ENCODE measurements around the gene AAGAB. TPM values are rescaled to one million over a fixed set of nuclear protein-coding genes. Genes with fewer than 3 reads are reported as not detected.

AAGAB gene, protein sequence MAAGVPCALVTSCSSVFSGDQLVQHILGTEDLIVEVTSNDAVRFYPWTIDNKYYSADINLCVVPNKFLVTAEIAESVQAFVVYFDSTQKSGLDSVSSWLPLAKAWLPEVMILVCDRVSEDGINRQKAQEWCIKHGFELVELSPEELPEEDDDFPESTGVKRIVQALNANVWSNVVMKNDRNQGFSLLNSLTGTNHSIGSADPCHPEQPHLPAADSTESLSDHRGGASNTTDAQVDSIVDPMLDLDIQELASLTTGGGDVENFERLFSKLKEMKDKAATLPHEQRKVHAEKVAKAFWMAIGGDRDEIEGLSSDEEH
- 27.8 TPM for total RNA-seq

DNA sequence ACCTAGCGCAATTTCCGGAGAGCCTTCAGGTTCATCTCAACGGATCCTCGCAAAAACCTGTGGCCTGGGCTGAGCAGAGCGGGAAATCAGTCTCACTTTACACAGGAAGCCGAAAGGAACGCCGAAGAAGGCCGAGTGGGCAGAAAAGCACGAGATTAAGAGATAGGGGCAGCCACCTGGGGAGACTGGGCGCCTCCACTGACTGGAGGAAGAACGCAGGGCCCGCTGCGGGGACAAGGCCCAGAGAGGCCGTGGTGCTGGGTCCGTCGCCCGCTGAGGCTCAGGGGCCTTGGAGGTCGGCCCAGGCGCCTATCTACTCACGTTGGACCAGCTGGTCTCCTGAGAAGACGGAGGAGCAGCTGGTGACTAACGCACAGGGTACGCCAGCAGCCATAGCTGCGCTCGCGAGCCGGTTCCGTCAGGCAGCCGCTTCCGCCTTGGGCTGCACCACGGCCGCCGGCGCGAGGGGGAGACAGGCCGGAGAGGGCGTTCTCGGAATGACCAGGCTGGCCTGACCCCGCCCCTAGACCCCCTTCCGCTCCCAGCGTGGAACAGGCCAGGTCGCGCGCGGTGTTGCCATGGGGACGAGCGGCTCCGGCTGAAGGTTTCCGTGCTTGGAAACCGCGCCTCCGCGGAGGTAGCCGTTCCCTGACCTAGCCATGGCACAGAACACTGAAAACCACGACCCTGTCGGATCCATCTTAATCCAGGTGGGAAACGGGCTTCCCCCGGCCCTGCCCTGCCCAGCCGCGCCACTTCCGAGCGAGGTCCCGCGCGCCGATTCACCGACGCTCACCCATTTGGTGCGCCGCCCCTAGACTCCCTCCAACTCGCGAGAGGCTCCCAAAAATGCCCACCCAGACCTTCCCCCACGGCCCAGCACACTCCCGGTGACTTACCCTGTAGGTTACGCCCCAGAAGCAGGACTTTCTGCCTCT is at the start of gene AAGAB, which contains the start of gene IQCH:
Gene AAGAB, minus strand, starts transcription at position 424 of the 938 bp plus-strand sequence. Its CDS starts 30 bp downstream, at position 394.
Gene IQCH, plus strand, starts transcription at position 549 of the 938 bp plus-strand sequence. Its CDS starts 111 bp downstream, at position 660.
- intact Hi-C loops (cut with DNase I) = loop anchor here (1.0 to 2.0 kb wide), 3 partner anchors 54 to 189 kb away; partner anchors contain the start of gene SMAD3

DNA sequence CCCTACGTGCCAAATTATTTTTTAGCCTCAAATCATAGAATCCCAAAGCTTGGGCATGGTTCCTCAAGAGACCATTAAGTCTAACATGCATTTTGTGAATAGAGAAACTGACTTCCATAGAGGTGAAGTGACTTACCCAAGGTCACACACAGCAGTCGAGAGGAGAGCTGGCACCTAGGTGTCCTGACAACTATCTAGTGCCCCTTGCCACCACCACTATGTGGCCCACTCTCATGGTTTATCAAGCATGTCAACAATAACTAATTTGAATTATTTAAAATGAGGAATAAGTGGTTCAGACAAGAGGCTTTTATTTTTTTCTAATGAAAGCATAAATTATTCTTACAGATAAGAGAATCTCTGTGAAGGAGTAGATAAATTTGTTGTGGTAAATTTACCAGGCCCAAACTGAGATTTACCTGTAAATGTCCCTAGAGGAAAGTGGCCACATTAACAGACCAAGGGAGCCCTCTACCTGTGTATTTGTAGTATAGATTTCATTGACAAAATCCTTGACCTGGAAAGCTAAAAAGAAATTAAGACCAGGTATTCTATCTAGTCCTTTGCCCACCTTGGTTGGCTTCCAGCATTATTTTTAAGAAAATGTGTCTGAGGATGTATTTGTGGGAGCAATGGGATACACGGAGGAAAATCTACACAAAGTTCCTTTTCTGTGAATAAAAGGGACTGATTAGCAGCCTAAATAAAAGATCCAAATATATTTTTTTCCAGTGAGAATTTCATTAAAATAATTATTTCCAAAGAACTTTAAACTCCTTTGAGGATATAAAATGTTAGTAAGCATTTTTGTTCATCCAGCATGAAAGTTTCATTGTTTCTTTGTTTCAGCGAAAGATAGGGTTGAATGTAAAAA is 49.3 kb upstream of the AAGAB start:
- H3K4me3 ChIP-seq = no peak overlapping the region
- H3K4me1 ChIP-seq = no peaks in the 10 kb centered on the region
- H3K36me3 ChIP-seq = no peaks in the 10 kb centered on the region
- intact Hi-C loops (cut with DNase I) = loop anchor here (1.0 kb wide), 1 partner anchor 357 kb away; no protein-coding TSS in a partner anchor
- no peak for DNase-seq (ENCODE audit: low spot score in 2 of 2)
- no peaks in the 10 kb centered on the region for H3K9me3 ChIP-seq
- H3K27me3 ChIP-seq = no peaks in the 10 kb centered on the region
- no peak overlapping the region for H3K27ac ChIP-seq
- TF ChIP-seq, protein P1, sequence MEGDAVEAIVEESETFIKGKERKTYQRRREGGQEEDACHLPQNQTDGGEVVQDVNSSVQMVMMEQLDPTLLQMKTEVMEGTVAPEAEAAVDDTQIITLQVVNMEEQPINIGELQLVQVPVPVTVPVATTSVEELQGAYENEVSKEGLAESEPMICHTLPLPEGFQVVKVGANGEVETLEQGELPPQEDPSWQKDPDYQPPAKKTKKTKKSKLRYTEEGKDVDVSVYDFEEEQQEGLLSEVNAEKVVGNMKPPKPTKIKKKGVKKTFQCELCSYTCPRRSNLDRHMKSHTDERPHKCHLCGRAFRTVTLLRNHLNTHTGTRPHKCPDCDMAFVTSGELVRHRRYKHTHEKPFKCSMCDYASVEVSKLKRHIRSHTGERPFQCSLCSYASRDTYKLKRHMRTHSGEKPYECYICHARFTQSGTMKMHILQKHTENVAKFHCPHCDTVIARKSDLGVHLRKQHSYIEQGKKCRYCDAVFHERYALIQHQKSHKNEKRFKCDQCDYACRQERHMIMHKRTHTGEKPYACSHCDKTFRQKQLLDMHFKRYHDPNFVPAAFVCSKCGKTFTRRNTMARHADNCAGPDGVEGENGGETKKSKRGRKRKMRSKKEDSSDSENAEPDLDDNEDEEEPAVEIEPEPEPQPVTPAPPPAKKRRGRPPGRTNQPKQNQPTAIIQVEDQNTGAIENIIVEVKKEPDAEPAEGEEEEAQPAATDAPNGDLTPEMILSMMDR (IDR thresholded peaks at IDR 0.05) = peak in 2 of 3 experiments; percentile 41 to 50

More for the DNA sequence above, at the start of gene AAGAB, which contains the start of gene IQCH:
- no peaks in the 10 kb centered on the region for H3K27me3 ChIP-seq
- peak within 1 kb of the TSS; percentile 70 to 91 for H3K4me3 ChIP-seq
- peaks cover 5 to 6% of the 10 kb centered on the region in 2 donors for H3K4me1 ChIP-seq
- peak within 1 kb of the TSS; percentile 81 to 96 for H3K27ac ChIP-seq
- H3K9me3 ChIP-seq = no peaks in the 10 kb centered on the region
- peak; percentile 89 to 98 for DNase-seq (ENCODE audit: low spot score in 2 of 2)
- H3K36me3 ChIP-seq = no peaks in the 10 kb centered on the region
- TF ChIP-seq, protein P1 (IDR thresholded peaks at IDR 0.05) = no peak

DNA sequence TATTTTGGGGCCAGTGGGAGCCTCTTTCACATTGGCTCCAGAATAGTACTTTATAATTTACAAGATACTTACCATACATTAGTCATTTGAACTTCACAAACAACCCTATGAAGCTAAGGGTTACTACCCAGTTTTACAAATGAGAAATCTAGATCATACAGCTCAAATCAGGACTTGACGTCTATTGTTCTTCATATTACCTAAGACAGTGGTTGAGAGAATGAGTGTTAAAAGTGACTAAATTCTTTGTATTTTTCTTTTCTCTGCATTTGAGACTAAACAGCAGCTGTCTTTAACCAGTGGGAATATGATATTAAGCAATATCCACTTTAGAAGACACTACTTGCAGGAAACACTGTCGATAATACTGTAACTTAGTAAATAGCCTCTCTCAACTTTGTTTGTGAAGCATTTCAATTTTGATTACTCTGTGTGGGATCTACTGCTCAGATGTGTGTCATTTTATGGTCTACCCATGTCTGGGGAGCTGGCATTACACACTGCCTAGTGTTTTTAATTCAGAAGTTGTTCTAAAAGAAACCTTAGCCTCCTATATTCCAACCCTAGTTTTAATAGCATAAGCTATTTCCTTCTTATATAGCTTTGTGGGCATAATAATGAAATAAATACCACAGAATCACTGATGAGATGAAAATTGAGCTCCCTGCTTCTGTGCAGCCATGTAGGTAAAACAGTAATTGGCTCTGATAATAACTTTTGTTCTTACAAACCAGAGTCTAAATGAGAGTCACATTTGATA is 46.0 kb upstream of the AAGAB start:
- Histone ChIP-seq H3K27me3 (no peaks in the 10 kb centered on the region), H3K36me3 (no peaks in the 10 kb centered on the region), H3K9me3 (no peaks in the 10 kb centered on the region), H3K4me1 (no peaks in the 10 kb centered on the region), H3K27ac (no peak overlapping the region), H3K4me3 (no peak overlapping the region)
- no peak for DNase-seq (ENCODE audit: low spot score in 2 of 2)
- TF ChIP-seq, protein P1 (IDR thresholded peaks at IDR 0.05) = no peak
- intact Hi-C loops (cut with DNase I) = no loop called here

DNA sequence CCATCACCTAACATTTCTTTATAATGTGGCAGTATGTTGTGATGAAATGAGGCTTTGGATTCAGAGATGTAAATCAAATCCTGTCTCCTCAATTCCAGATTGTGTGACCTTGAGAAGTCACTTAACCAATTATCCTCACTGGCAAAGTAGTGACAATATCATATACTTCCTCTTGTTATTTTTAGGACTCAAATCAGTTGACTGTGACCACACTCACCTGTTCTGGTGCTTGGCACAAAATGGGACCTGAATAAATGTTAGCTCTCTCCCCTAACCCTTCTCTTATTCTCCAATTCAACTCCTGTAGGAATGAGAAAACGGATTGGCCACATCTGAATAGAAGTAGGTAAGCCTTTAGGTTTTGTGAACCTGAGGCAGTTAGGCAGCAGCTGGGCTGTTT is 42.2 kb upstream of the AAGAB start:
- Histone ChIP-seq H3K36me3 (no peaks in the 10 kb centered on the region), H3K27me3 (no peaks in the 10 kb centered on the region), H3K4me3 (no peak overlapping the region), H3K4me1 (no peaks in the 10 kb centered on the region), H3K27ac (no peak overlapping the region), H3K9me3 (no peaks in the 10 kb centered on the region)
- intact Hi-C loops (cut with DNase I) = no loop called here
- no peak for DNase-seq (ENCODE audit: low spot score in 2 of 2)
- TF ChIP-seq, protein P1 (IDR thresholded peaks at IDR 0.05) = no peak

All from ascending aorta (tissue), 2 donors.